Epithelial cell of prostate (primary cell): Measurements from ENCODE around the gene STK32B.

Source experiments
- DNase-seq: peaks from one replicate; pipeline ENCODE4 v3.0.0-alpha.2; 2011; ENCODE audit warnings: low read depth, low spot score
- H3K27ac ChIP-seq: fragments of 450-650 bp; 2 replicates; pipeline ENCODE4 v1.5.1; 2017; ENCODE audit warnings: mild to moderate bottlenecking

STK32B gene

DNA sequence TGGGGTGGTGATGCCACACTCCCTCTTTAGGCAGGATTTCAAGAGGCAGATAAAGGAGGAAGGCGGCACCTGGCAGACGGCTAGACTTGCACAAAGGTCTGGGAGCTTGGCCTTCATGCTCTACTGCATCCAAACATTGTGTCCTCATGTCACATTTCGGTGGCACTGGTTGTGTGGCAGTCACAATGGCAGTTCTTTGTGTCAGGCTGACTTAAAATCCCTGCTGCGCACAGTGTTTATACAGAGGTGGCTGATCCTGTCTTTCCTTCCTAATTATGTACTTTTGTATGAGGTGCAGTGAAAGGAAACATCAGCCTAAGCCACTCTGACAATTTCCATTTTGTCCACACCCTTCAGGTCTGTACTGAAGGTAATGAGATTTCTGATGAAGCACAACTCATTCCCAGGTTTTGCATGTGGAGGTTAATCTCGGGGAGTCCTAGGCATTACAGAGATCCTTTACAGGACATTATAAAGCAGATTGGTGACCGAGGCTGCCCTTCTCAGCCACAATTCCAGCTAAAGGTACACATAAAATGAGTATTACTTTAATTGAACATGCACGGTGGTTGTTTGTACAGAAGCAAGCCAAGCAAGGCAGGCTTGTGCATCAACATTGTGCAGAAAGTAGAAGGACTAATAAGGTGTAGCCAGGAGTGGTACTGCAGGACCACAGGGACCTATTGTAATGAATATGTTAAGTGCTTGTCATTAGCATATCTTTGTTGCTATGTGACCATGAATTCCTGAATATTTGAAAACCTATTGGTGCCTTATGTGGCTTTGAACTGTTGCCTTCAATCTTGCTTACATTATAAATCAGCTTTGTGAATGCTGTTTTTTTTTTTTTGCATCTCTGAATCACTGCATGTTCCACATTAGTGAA, 147.6 kb downstream of the STK32B start:
- no peak for DNase-seq
- no peak overlapping the region for H3K27ac ChIP-seq

DNA sequence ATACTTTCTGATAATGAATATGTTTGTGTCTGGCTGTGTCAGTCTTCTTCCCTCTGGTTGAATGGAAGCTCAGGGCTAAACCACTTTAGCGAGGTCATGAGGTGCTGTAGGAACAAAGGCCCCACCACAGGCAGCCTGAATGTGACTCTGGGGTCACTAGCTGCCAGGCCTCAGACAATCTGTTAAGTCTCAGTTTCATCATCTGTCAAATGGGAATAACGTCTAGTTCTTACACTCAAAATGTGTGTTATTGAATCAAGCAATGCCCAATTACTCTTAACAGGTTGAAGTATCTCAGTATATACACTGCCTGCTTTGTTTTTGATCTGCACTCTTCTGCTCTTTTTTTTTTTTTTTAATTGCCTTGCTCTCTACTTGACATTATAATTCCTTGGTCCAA, 148.6 kb downstream of the STK32B start:
- DNase-seq: no peak
- H3K27ac ChIP-seq: no peak overlapping the region

DNA sequence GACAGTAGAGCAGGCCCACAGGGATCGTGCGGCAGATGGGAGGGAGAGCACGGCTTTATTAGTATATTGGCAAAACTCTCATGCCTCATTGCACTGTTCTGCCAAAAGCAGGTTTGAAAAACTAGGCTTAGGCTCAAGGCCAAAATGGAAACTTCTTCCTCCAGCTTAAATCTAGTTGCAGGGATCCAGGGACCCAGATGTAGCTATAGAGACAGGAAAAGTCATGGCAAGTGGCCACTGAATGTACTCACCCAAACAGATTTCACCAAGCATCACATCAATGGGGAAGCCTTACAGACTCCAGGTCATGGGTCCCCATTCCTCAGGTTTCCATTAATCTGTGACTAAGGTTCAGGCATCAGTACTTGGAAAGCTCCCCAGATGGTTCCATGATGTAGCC, 149.2 kb downstream of the STK32B start:
- no peak overlapping the region for H3K27ac ChIP-seq
- no peak for DNase-seq

DNA sequence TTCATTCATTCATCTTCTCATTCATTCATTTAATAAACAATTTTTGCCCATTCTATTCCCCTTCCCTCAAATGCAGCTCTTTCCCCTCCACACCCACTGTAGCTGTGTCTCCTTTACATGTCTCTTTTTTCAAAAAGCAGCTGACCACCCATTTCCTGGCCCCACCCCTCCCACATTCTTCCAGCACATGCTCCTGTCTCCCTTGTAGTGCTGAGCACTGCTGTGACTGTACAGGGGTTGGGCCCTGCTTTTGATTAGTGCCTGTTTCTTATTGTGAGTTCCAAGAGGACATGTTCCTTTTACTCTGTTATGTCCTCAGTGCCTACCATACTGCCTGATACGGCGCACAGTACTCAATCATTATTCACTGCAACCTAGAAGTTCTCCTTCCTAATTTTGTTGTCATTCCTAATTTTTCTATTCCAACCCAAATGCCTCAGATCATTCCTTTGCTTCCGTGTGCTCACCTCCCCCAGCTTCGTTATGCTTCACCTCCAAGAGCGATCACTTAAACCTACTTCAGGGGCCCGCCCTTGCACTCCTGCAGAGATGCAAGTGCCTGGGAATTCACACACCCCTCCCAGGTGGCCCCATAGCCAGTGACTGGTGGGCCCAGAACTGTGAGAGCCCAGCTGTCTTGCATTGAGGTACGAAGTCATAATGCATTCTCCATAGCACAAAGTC, 152.2 kb downstream of the STK32B start:
- no peak overlapping the region for H3K27ac ChIP-seq
- DNase-seq: no peak

DNA sequence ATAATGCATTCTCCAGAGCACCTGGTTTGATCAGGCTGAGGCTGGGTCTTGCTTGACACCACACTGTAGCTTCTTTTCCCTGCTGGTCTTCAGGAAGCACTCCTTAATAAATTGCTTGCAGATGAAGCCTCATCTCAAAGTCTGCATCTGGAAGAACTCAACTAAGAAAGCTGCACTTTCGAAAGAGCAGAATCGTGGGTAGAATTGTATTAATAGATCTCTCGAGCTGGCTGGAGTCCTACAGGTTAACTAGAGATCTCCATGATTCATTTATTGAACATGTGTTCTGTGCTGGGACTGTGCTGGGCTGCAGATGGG, 152.7 kb downstream of the STK32B start:
- no peak overlapping the region for H3K27ac ChIP-seq
- no peak for DNase-seq

DNA sequence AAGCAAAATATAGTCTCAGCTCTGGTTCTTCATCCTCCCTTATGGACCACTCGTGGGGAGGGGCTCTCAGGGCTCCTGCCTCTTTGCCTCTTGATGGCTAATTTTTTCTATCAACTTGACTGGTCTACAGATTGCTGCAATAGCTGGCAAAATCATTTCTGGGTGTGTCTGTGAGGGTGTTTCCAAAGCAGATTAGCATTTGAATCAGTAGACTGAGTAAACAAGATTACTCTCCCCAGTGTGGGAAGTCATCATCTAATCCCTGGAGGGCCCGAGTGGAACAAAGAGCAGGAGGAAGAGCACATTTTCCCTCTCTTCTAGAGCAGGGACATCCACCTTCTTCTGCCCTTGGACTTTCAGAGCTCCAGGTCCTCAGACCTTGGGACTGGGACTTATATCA, 153.5 kb downstream of the STK32B start:
- no peak for DNase-seq
- no peak overlapping the region for H3K27ac ChIP-seq

DNA sequence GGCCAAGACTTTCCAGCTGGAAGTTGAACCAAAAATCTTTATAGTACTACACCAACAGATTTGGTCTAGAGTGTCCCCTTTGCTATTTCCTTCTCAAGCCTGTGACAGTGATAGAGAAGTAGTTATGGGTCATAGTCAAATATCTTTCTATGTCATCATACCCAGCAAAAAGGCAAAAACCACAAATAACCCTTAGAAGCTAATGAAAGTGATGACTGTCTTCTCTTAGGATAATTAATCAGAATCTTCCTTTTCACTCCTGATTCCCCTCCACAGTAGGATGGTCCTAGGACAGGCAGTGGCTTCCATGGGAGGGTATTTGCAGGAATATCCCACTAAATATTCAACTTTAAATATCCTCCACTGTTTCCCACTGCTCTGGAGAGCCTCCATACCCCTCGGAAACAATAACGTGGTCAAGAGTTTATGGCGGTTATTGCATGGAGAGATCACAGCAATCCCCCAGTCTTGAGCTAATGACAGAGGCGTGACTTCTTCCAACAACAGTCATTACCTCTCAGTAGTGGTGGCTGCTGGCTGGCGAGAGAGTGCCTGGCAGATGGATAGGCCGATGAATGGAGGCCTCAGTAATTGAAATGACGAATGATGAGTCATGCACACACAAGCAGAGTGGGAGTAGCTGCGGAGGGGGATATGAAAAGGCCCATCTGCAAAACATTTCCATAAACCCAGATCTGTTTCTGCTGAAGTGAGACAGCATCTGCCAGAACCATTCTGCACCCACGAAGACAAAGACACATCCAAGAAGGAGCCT, 154.9 kb downstream of the STK32B start:
- no peak overlapping the region for H3K27ac ChIP-seq
- DNase-seq: no peak

DNA sequence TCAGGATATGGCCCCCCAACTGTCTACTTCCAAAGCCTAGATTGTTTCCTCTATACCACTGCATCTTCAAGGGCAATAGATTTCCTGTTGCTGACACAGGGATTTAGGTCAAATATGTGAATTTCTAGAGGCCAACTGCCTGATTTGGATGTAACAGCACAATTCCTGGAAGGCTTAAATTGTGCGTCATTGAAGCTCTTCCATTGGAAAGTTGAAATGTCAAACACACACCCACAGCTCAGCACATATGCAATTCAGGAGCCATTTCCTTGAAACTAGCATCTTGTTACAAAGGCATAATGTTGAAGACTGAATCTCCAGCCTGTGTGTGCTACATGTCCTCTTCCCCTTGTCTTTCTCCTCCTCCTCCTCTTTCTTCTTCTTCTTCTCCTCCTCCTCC, 158.6 kb downstream of the STK32B start:
- H3K27ac ChIP-seq: no peak overlapping the region
- no peak for DNase-seq

DNA sequence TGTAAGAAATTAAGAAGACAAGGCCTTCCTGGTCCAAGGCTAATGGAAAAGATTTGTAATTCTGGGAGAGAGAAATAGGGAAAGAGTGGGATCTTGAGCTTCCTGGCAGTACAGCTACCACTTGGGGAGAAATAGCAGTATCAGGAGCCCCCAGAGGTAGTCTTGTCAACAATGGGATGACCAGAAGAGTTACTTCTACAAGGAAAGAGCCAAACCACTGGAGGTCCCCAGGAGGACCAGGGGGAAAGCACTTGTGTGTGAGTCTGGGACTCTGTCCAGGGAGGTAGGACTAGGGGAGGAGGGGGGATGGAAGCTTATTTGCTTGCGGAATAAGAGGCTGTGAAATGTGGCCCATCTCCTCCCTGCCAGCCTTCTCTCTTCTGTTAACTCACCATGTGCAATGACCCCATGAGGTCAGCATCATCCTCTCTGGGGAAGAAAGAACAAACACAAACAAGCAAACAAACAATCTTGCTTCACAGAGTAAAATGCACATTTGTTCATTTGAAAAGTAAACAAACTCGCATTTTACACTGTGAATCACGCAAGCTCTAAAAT, 160.1 kb downstream of the STK32B start:
- H3K27ac ChIP-seq: no peak overlapping the region
- DNase-seq: no peak

DNA sequence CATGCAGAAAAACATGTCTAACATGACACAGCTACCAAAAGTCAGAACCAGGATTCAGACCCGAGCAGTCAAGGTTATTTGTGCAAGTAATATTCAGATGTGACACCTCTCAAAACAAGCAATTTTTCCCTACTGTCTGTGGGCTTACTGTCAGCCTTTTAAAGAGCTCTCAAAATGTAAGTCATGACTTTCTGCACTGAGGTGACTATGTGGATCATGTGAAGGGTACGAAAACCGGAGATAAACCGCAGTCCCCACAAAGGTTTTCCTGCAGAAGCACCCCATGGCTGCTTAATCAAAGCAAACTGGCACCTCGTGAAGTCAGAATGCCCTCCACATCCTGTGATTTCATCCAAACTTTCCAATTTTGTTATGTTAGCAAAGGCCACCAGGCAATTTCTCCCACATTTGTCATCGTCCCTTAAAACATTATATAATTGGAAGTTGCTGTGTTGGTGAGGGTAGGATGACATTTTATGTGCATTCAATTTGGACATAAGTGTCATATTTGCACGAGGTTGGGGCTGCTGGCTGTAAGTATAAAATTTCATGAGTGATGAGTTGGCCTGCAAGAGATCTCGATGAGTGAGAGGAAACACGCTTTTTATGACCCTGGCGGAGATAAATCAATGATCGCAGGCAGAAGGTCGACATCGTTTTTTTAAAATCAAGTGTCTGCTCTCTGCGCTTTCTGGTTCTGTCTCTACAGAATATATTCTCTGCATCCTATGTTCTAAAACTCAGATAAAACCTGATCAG, 161.2 kb downstream of the STK32B start:
- DNase-seq: no peak
- no peak overlapping the region for H3K27ac ChIP-seq

DNA sequence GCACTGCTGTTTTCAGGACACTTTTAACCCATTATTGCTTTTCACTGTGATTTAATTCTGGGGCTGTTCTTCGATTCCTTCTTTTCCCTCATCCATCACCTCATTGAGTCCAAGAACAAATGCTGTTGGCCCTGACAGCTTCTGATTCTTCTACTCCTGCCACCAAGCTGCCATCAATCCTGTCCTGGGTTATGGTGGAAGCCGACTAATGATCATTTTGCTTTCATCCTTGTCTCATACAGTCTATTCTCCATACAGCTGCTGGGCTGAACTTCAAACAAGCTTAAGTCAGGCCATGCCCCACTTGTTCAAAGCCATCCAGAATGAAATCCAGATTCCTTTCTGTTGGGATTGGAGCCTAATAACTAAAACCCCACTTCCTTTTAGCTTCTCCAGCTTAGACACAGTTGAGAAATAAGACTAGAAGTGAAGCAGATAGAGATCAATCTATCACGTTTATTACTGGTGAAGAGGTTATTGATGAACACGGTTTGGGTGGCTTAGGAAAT, 161.9 kb downstream of the STK32B start:
- DNase-seq: no peak

DNA sequence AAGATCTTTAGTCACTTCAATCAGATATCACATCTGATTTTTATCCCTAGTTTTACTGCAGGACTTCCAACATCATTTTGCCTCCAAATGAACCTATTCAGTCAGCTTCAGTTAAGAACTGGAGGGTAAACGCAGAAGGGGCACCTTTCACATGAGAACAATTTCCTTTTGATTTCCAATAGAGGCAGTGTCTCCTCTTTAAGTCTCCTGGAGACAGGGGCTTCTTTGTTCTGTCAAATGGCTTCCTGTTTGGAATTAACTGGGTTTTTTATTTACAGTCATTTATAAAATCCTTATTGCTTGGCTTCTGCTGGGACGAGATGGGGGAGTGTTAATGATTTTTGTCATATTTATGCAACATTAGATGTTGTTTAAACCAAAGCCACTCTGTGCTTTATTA, 164.0 kb downstream of the STK32B start:
- no peak for DNase-seq
- no peak overlapping the region for H3K27ac ChIP-seq

More for the DNA sequence above, 161.9 kb downstream of the STK32B start:
- no peak overlapping the region for H3K27ac ChIP-seq

DNA sequence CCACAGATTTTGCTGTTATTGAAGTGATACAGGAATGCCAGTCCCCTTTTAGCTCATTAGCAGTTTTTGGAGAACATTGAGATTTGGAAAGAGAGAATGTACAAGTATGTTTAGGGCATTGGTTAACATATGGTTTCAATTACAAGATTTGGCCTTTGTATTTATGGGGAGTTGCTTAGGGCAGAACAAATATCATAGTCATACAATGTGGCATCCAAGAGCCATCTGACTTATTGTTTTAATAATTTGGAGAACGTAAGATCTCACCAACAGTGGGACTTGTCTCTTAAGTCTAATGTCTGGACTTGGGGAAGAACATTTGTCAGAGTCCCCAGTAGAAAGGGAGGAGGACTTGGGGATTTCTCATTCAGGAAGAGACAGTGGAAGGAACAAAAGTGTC, 166.1 kb downstream of the STK32B start:
- H3K27ac ChIP-seq: no peak overlapping the region
- no peak for DNase-seq

DNA sequence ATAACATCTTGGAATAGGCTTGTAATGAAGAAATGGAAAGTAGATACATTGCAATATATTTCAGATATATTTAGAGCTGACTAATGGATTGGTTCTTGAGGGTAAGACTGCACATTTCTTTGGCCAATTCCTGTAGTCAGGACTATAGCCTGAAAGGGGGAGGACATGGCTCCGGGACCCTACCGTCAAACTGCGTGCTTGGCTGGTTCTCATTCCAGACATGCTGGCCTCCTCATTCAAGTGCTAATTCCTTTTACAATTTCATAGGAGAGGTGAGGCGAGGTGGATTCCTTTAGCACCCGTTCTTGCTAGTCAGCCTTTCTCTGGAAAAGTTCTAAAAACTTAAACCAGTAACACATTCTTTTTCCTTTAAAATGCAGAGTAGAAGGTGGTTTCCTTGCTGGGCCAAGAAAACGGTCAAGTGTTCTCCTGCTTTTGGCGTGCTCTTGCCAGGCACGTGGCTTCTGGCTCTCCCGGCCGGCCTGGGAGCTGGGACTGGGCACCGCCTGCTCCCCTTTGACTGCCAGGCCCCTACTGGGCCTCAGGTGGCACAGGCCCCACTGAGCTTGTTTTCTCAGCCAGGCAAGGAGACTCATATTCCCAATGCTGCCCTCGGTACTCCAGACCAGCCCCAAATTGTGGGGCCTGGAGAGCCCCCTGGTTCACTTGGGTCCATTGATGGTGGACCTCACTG, 167.2 kb downstream of the STK32B start:
- DNase-seq: no peak
- H3K27ac ChIP-seq: no peak overlapping the region

DNA sequence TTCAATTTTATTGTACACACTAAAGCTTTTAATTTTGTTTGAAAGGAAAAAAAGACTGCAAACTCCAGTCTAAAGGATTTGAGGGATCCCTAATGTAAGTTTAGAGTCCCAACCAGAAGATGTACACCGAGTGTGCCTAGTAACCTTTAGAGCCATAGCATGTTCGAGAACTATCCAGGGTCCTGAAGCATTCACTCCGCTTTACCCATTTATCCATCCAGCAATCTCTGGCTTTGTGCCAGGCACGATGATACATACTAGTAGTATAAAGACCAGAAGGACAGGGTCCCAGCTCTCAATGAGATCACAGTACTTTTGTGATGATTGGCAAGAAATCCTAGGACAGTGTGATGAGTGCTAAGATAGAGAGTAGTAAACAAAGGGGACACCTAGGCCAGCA, 168.7 kb downstream of the STK32B start:
- DNase-seq: no peak
- no peak overlapping the region for H3K27ac ChIP-seq

DNA sequence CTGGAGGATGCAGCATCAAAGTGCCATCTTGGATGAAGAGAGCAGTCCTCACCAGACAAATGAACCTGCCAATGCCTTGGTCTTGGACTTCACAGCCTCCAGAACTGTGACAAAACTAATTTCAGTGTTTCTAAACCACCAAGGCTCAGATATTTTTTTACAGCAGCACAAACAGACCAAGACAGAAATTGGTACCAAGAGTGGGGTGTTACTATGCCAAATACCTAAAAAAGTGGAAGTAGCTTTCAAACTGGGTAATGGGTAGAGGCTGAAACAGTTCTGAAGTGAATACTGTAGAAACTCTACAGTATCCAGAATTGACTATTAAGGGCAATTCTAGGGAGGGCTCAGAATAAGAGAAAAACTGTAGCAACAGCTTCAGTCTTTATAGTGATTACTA, 170.8 kb downstream of the STK32B start:
- no peak overlapping the region for H3K27ac ChIP-seq
- no peak for DNase-seq

DNA sequence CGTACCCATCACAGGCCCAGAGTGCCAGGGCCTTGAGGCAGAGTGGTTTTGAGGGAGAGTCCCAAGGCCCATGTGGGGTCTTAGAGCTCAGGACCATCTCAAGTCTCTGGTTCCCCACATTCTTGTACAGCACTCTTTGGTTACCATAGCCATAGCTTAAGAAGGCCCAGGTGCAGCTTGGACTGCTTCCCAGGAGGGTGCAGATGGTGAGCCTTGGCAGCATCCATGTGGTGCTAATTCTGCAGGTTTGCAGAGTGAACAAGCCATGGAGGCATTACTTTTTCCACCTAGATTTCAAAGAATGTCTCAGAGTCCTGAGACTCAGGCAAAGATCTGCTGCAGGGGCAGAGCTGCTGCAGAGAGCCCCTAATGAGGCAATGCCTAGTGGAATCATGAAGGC, 171.7 kb downstream of the STK32B start:
- no peak overlapping the region for H3K27ac ChIP-seq
- no peak for DNase-seq

DNA sequence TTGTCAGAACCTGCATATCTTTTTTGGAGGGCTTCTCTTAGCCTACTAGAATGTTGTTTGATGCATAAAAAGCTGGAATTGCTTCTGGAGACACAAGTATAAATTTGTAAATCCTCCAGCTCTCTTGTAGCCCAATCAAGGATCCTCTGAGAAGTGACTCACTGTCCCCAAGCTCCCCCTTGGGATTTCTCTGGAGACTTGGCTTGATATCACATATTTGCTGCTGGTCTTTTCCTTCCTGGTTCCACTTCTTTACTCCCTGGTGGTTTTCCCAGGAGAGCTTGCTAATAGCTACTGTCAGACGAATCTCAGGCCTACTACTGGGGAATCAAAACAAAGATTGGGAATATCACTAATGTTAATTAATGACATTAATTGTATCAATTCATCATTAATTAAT, 173.1 kb downstream of the STK32B start:
- DNase-seq: no peak
- H3K27ac ChIP-seq: no peak overlapping the region

DNA sequence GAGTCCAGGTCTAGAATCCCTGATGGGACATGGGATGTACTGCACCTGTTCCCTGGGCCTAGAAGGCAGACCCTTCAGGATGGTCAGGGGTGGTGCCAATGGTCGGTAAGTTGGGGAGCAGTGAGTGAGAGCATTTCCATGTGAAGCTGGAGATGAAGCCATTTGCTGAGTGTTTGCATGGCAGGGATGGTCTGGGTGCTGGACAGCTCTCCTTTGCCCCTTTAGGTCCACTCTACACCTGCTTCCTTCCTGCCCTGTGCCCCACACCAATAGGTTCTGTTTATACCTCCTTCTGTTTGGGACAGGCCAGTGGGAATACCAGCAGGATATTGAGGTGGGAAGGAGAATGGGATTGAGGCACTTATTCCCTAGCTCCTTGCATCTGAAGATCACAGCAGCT, 181.3 kb downstream of the STK32B start:
- no peak for DNase-seq

More for the DNA sequence above, 181.3 kb downstream of the STK32B start:
- H3K27ac ChIP-seq: no peak overlapping the region
